ENCODE results near the gene RIPPLY1. TPM values are rescaled to one million over a fixed set of nuclear protein-coding genes. Genes with fewer than 3 reads are reported as not detected.

The RIPPLY1 gene
- total RNA-seq, 1 donor from 2014 or later, result not detected

- H3K27ac Mint-ChIP-seq, result no peak overlapping the region
- TF ChIP-seq CTCF (IDR thresholded peaks at IDR 0.05; ENCODE audit: unreplicated experiment), result no peak
- no peaks in the 10 kb centered on the region for H3K36me3 Mint-ChIP-seq
- H3K9me3 Mint-ChIP-seq, result peaks cover 16% of the 10 kb centered on the region
- DNase-seq (ENCODE audit: low spot score in 2 of 2, unreplicated experiment in 2 of 2), result no peak
- peaks cover 14% of the 10 kb centered on the region for H3K4me1 Mint-ChIP-seq
- H3K27me3 Mint-ChIP-seq (ENCODE audit: low read depth), result peaks cover 6% of the 10 kb centered on the region
- no peak overlapping the region for H3K4me3 Mint-ChIP-seq
Measured at GRCh38 chrX:106902684-106903083, 457 bp downstream of the RIPPLY1 start.

- Mint-ChIP-seq H3K4me3 (no peak overlapping the region), H3K27ac (no peak overlapping the region), H3K4me1 (peaks cover 11% of the 10 kb centered on the region), H3K9me3 (peaks cover 17% of the 10 kb centered on the region), H3K27me3 (ENCODE audit: low read depth) (peaks cover 6% of the 10 kb centered on the region), H3K36me3 (no peaks in the 10 kb centered on the region)
- DNase-seq (ENCODE audit: low spot score in 2 of 2, unreplicated experiment in 2 of 2), result no peak
- TF ChIP-seq CTCF (IDR thresholded peaks at IDR 0.05; ENCODE audit: unreplicated experiment), result no peak
Measured at GRCh38 chrX:106901781-106902219, 1.3 kb downstream of the RIPPLY1 start.

- H3K9me3 Mint-ChIP-seq, result peaks cover 16% of the 10 kb centered on the region
- peaks cover 6% of the 10 kb centered on the region for H3K4me1 Mint-ChIP-seq
- DNase-seq (ENCODE audit: low spot score in 2 of 2, unreplicated experiment in 2 of 2), result no peak
Measured at GRCh38 chrX:106901341-106901740, 1.8 kb downstream of the RIPPLY1 start.

GRCh38 chrX:106899841-106900240, 3.3 kb downstream of the RIPPLY1 start:
- no peak for TF ChIP-seq CTCF (IDR thresholded peaks at IDR 0.05; ENCODE audit: unreplicated experiment)
- Mint-ChIP-seq H3K9me3 (peaks cover 16% of the 10 kb centered on the region), H3K4me3 (no peak overlapping the region), H3K27me3 (ENCODE audit: low read depth) (peaks cover 6% of the 10 kb centered on the region), H3K36me3 (no peaks in the 10 kb centered on the region), H3K27ac (no peak overlapping the region), H3K4me1 (peaks cover 7% of the 10 kb centered on the region)
- no peak for DNase-seq (ENCODE audit: low spot score in 2 of 2, unreplicated experiment in 2 of 2)

More at GRCh38 chrX:106901341-106901740, 1.8 kb downstream of the RIPPLY1 start:
- no peak for TF ChIP-seq CTCF (IDR thresholded peaks at IDR 0.05; ENCODE audit: unreplicated experiment)
- Mint-ChIP-seq H3K27me3 (ENCODE audit: low read depth) (peaks cover 6% of the 10 kb centered on the region), H3K4me3 (no peak overlapping the region), H3K27ac (no peak overlapping the region), H3K36me3 (no peaks in the 10 kb centered on the region)

- no peak for DNase-seq (ENCODE audit: low spot score in 2 of 2, unreplicated experiment in 2 of 2)
- H3K4me3 Mint-ChIP-seq, result no peak overlapping the region
- no peaks in the 10 kb centered on the region for H3K36me3 Mint-ChIP-seq
- H3K4me1 Mint-ChIP-seq, result peaks cover 4% of the 10 kb centered on the region
- no peak overlapping the region for H3K27ac Mint-ChIP-seq
- H3K27me3 Mint-ChIP-seq (ENCODE audit: low read depth), result peaks cover 6% of the 10 kb centered on the region
- H3K9me3 Mint-ChIP-seq, result peaks cover 16% of the 10 kb centered on the region
- no peak for TF ChIP-seq CTCF (IDR thresholded peaks at IDR 0.05; ENCODE audit: unreplicated experiment)
Measured at GRCh38 chrX:106899276-106899675, 3.9 kb downstream of the RIPPLY1 start.

- Mint-ChIP-seq H3K9me3 (peaks cover 16% of the 10 kb centered on the region), H3K4me3 (no peak overlapping the region), H3K27ac (no peak overlapping the region), H3K36me3 (no peaks in the 10 kb centered on the region), H3K4me1 (peaks cover 4% of the 10 kb centered on the region), H3K27me3 (ENCODE audit: low read depth) (peaks cover 6% of the 10 kb centered on the region)
- TF ChIP-seq CTCF (IDR thresholded peaks at IDR 0.05; ENCODE audit: unreplicated experiment), result no peak
- DNase-seq (ENCODE audit: low spot score in 2 of 2, unreplicated experiment in 2 of 2), result no peak
Measured at GRCh38 chrX:106898462-106898861, 4.7 kb downstream of the RIPPLY1 start.
